Measurements from ENCODE around the gene OSBPL7. TPM values are rescaled to one million over a fixed set of nuclear protein-coding genes. Genes with fewer than 3 reads are reported as not detected.

The OSBPL7 gene
- total RNA-seq, 1 donor from 2014 or later: 21.4 TPM

DNA sequence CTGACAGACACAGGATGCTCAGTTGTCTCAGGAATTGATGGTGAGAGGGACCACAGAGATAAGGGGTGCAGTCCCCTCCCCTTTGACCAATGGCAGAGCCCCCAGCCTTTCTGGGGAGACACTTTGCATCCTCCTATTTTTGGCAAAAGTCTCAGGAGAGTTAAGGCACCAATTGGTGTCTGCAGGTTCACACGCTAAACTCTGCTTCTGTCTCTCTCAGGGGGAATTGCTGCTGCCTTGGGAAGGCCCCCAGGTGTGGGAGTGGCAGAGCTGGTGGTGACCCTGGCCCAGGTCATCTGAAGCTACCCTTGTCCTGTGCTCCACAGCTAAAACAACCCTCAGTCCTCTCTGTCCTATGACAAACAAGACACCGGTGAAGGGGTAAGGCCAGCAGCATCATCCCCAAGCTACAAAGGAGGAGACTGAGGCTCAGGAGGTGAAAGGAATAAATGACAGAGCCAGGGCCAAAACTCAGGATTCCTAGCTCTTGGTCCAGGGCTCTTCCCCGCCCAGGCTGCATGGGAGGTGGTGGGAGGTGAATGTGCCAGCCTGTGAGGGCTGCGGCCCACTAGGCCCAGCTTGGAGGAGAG, 20.3 kb downstream of the OSBPL7 start:
- H3K27ac ChIP-seq (ENCODE audit: low read depth, low read length): no peak overlapping the region
- no peaks in the 10 kb centered on the region for H3K4me1 ChIP-seq (ENCODE audit: insufficient read depth, low read length)
- no peak overlapping the region for H3K4me3 Mint-ChIP-seq (ENCODE audit: unreplicated experiment)
- no peak overlapping the region for H3K4me2 ChIP-seq (ENCODE audit: low read length)
- no peaks in the 10 kb centered on the region for H3K79me2 ChIP-seq (ENCODE audit: insufficient read depth, low read length)
- H3K36me3 Mint-ChIP-seq (ENCODE audit: low read depth, unreplicated experiment): peaks cover 1% of the 10 kb centered on the region
- no peak overlapping the region for H3K9ac ChIP-seq (ENCODE audit: low read length)
- peaks cover 52% of the 10 kb centered on the region for H3K27me3 Mint-ChIP-seq (ENCODE audit: low read depth, unreplicated experiment)
- no peak overlapping the region for H2AFZ ChIP-seq (ENCODE audit: low read depth, low read length)
- no peak for TF ChIP-seq EZH2 (IDR thresholded peaks at IDR 0.05; ENCODE audit: insufficient read depth, low read length)
- TF ChIP-seq, protein P1, sequence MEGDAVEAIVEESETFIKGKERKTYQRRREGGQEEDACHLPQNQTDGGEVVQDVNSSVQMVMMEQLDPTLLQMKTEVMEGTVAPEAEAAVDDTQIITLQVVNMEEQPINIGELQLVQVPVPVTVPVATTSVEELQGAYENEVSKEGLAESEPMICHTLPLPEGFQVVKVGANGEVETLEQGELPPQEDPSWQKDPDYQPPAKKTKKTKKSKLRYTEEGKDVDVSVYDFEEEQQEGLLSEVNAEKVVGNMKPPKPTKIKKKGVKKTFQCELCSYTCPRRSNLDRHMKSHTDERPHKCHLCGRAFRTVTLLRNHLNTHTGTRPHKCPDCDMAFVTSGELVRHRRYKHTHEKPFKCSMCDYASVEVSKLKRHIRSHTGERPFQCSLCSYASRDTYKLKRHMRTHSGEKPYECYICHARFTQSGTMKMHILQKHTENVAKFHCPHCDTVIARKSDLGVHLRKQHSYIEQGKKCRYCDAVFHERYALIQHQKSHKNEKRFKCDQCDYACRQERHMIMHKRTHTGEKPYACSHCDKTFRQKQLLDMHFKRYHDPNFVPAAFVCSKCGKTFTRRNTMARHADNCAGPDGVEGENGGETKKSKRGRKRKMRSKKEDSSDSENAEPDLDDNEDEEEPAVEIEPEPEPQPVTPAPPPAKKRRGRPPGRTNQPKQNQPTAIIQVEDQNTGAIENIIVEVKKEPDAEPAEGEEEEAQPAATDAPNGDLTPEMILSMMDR (IDR thresholded peaks at IDR 0.05; ENCODE audit: insufficient read depth, low read depth, low read length): no peak
- no peak overlapping the region for H3K4me3 ChIP-seq (ENCODE audit: insufficient read depth, low read depth, low read length)
- H4K20me1 ChIP-seq (ENCODE audit: insufficient read depth, low read length): peaks cover 2% of the 10 kb centered on the region
- H3K36me3 ChIP-seq (ENCODE audit: insufficient read depth, low read length): no peaks in the 10 kb centered on the region
- no peak overlapping the region for H3K27ac Mint-ChIP-seq (ENCODE audit: unreplicated experiment)
- FAIRE-seq (no peak), DNase-seq (ENCODE audit: low read depth) (no peak)
- peaks cover 3% of the 10 kb centered on the region for H3K9me3 Mint-ChIP-seq (ENCODE audit: unreplicated experiment)
- no peaks in the 10 kb centered on the region for H3K9me3 ChIP-seq (ENCODE audit: insufficient read depth, low read depth, low read length)
- H3K27me3 ChIP-seq (ENCODE audit: insufficient read depth, low read length): peaks cover 30% of the 10 kb centered on the region
- H3K4me1 Mint-ChIP-seq (ENCODE audit: low read depth, unreplicated experiment): no peaks in the 10 kb centered on the region

DNA sequence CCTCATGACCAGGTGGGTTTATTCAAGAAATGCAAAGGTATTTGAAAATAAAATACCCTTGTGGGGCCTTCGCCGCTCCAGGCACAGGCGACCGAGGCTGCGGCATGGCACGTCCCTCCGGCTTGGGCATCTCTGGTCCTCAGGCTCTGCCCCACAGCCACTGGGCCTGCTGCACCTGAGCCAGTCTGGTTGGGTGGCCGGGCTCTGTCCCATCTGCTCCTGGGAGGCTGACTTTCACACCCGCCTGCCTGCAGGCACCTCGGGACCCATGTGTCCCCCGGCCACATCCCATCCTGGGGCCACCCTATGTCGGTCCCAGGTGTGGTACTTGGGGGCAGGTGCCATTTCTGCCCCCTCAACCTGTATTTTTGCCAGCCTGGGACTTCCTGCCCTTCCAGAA, 20.9 kb downstream of the OSBPL7 start:
- TF ChIP-seq EZH2 (IDR thresholded peaks at IDR 0.05; ENCODE audit: insufficient read depth, low read length): no peak
- TF ChIP-seq, protein P1 (IDR thresholded peaks at IDR 0.05; ENCODE audit: insufficient read depth, low read depth, low read length): no peak
- Histone ChIP-seq H3K9ac (ENCODE audit: low read length) (no peak overlapping the region), H3K27ac (ENCODE audit: low read depth, low read length) (no peak overlapping the region), H4K20me1 (ENCODE audit: insufficient read depth, low read length) (peaks cover 2% of the 10 kb centered on the region), H3K4me1 (ENCODE audit: insufficient read depth, low read length) (no peaks in the 10 kb centered on the region), H2AFZ (ENCODE audit: low read depth, low read length) (no peak overlapping the region), H3K36me3 (ENCODE audit: insufficient read depth, low read length) (no peaks in the 10 kb centered on the region), H3K4me2 (ENCODE audit: low read length) (no peak overlapping the region), H3K27me3 (ENCODE audit: insufficient read depth, low read length) (peaks cover 30% of the 10 kb centered on the region), H3K4me3 (ENCODE audit: insufficient read depth, low read depth, low read length) (no peak overlapping the region), H3K9me3 (ENCODE audit: insufficient read depth, low read depth, low read length) (no peaks in the 10 kb centered on the region), H3K79me2 (ENCODE audit: insufficient read depth, low read length) (no peaks in the 10 kb centered on the region)
- Mint-ChIP-seq H3K27me3 (ENCODE audit: low read depth, unreplicated experiment) (peaks cover 52% of the 10 kb centered on the region), H3K27ac (ENCODE audit: unreplicated experiment) (no peak overlapping the region), H3K4me3 (ENCODE audit: unreplicated experiment) (no peak overlapping the region), H3K36me3 (ENCODE audit: low read depth, unreplicated experiment) (peaks cover 1% of the 10 kb centered on the region), H3K9me3 (ENCODE audit: unreplicated experiment) (peaks cover 3% of the 10 kb centered on the region), H3K4me1 (ENCODE audit: low read depth, unreplicated experiment) (no peaks in the 10 kb centered on the region)
- FAIRE-seq (no peak), DNase-seq (ENCODE audit: low read depth) (no peak)

DNA sequence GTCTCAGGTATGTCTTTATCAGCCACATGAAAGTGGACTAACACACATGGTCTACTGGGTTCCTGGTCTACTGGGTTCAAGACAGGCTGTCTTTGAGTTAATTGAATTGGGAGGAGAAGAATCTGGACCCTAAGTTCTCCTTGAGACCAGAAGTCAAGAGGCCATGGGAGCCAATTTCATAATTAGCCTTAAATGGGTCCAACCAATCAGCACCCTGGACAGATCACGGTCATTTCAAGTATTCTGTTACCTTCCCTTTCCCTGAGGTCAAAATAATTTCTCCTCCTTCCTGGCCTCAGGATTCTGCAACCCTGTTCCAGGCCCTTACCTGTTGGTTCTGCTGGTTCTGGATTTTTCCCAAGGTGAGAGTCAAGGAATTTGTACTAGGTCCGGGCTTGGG, 23.8 kb downstream of the OSBPL7 start:
- Histone ChIP-seq H3K27me3 (ENCODE audit: insufficient read depth, low read length) (peaks cover 37% of the 10 kb centered on the region), H3K9me3 (ENCODE audit: insufficient read depth, low read depth, low read length) (no peaks in the 10 kb centered on the region), H4K20me1 (ENCODE audit: insufficient read depth, low read length) (no peaks in the 10 kb centered on the region), H3K4me1 (ENCODE audit: insufficient read depth, low read length) (no peaks in the 10 kb centered on the region), H3K36me3 (ENCODE audit: insufficient read depth, low read length) (no peaks in the 10 kb centered on the region), H2AFZ (ENCODE audit: low read depth, low read length) (no peak overlapping the region), H3K4me3 (ENCODE audit: insufficient read depth, low read depth, low read length) (no peak overlapping the region), H3K79me2 (ENCODE audit: insufficient read depth, low read length) (no peaks in the 10 kb centered on the region), H3K4me2 (ENCODE audit: low read length) (no peak overlapping the region), H3K27ac (ENCODE audit: low read depth, low read length) (no peak overlapping the region), H3K9ac (ENCODE audit: low read length) (no peak overlapping the region)
- Mint-ChIP-seq H3K4me1 (ENCODE audit: low read depth, unreplicated experiment) (no peaks in the 10 kb centered on the region), H3K27me3 (ENCODE audit: low read depth, unreplicated experiment) (peaks cover 58% of the 10 kb centered on the region), H3K9me3 (ENCODE audit: unreplicated experiment) (peaks cover 3% of the 10 kb centered on the region), H3K27ac (ENCODE audit: unreplicated experiment) (no peak overlapping the region), H3K36me3 (ENCODE audit: low read depth, unreplicated experiment) (no peaks in the 10 kb centered on the region), H3K4me3 (ENCODE audit: unreplicated experiment) (no peak overlapping the region)
- TF ChIP-seq, protein P1 (IDR thresholded peaks at IDR 0.05; ENCODE audit: insufficient read depth, low read depth, low read length): no peak
- TF ChIP-seq EZH2 (IDR thresholded peaks at IDR 0.05; ENCODE audit: insufficient read depth, low read length): no peak
- DNase-seq (ENCODE audit: low read depth) (no peak), FAIRE-seq (no peak)

All from astrocyte (in vitro differentiated cells and primary cell).